NCI-H1417 treated with DMSO at 0.1 percent for 48 hours (cell line): Measurements from ENCODE around the gene IRF3.
"Not testable (repeated sequence)": the region's sequence is repeated elsewhere in the genome, so short reads cannot be mapped to it uniquely, and the experiment has no call there.

Source experiments
- DNase-seq: peaks from one replicate; lab custom pipeline; 2025; lab: John Stamatoyannopoulos, UW

IRF3 gene

DNA sequence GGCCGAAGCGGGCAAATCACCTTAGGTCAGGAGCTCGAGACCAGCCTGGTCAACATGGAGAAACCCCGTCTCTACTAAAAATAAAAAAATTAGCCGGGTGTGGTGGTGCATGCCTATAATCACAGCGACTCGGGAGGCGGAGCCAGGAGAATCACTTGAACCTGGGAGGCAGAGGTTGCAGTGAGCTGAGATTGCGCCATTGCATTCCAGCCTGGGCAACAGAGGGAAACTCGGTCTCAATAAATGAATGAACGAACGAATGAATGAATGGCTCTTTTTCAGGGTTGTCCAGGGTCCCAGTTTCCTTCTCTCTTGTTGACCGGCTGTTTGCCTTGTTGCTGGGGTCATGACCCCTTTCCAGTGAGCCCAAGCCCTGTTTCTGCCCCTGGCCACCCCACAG lies 47.8 kb downstream of the IRF3 start:
- DNase-seq: not testable (repeated sequence)

DNA sequence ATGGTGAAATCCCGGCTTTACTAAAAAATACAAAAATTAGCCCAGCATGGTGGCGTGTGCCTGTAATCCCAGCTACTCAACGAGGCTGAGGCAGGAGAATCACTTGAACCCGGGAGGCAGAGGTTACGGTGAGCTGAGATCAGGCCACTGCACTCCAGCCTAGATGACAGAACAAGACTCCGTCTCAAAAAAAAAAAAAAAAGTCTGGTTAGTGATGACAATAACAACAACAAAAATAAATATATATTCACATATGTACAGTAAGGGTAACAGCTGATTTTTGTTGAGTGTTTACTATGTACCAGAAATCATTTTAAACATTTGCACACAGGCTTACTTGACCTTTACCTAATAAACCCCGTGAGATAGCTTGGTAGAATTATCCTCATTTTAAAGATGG lies 48.7 kb downstream of the IRF3 start:
- DNase-seq: no peak

DNA sequence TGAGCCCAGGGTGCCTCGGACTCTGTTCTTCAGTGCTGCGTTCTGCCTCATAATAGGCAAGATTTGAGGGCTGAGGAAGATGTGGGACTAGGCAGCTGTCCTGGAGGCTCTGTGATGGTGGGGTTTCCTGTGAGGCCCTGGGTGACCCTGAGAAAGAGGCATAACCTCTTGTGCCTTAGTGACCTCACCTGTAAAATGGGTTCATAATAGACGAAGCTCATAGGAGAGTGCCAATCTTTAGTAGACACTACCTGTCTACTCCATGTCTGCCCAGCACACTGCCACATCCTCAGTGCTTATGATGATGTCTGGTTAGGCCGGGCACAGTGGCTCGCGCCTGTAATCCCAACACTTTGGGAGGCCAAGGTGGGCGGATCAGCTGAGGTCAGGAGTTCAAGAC lies 49.1 kb downstream of the IRF3 start:
- no peak for DNase-seq

DNA sequence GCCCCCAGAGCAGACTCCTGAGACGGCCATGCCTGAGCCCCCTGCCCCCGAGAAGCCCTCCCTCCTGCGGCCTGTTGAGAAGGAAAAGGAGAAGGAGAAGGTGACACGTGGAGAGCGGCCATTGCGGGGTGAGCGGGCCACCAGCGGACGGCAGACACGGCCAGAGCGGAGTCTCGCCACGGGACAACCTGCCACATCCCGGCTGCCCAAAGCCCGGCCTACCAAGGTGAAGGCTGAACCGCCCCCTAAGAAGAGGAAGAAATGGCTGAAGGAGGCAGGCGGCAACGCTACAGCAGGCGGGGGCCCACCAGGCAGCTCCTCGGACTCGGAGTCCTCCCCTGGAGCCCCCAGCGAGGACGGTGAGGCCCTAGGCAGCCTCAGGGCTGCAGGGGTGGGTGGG lies 49.8 kb downstream of the IRF3 start:
- DNase-seq: no peak

GRCh38 chr19:49614096-49614833 lies 51.4 kb downstream of the IRF3 start:
- no peak for DNase-seq

- no peak for DNase-seq
Measured at GRCh38 chr19:49613374-49613773, 52.3 kb downstream of the IRF3 start.
